ENCODE measurements around the gene RAB31.

DNA sequence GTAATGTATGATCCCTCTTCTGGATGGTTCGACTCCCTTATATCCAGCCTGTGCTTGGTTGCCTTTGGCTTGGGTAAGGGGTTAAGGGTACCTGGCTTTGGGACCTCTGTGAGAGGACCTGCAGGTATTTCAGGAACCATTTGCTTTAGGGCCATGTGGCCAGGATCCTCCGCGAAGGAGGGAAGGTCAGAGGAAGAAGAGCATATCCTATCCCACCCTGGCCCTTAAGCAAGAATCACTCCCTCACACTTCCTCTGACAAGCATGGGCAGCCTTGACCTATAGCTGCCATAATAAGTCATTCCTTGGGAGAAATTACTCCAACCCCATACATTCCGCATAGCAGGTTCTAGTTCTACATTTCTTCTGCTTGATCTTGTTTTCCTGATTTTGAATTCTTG, 118.6 kb downstream of the RAB31 start:
- TF ChIP-seq CTCF (IDR thresholded peaks at IDR 0.05): no peak
- no peak for TF ChIP-seq POLR2AphosphoS5 (IDR thresholded peaks at IDR 0.05; ENCODE audit: low read depth, low read length)
- no peak for TF ChIP-seq REST (IDR thresholded peaks at IDR 0.05; ENCODE audit: insufficient read depth in 1 of 2, low read depth in 2 of 2, low read length in 1 of 2)
- TF ChIP-seq SIN3A (IDR thresholded peaks at IDR 0.05; ENCODE audit: borderline replicate concordance, insufficient read depth, low read depth, low read length): no peak
